ENCODE results near the gene MYT1.

Gene MYT1

GRCh38 chr20:64143018-64143801 lies 21.0 kb upstream of the MYT1 start:
- Histone ChIP-seq H3K4me1 (ENCODE audit: insufficient read depth, low read length, severe bottlenecking) (no peaks in the 10 kb centered on the region), H3K79me2 (ENCODE audit: insufficient read depth, low read length) (no peaks in the 10 kb centered on the region), H4K20me1 (ENCODE audit: insufficient read depth, low read length) (no peaks in the 10 kb centered on the region), H3K27me3 (ENCODE audit: insufficient read depth, low read length) (no peaks in the 10 kb centered on the region; the same call in 1 of the 2 replicates), H3K4me2 (ENCODE audit: low read length) (no peak overlapping the region), H3K9ac (ENCODE audit: low read length) (no peak overlapping the region), H3K36me3 (ENCODE audit: insufficient read depth, low read length) (no peaks in the 10 kb centered on the region; the same call in 1 of the 2 replicates), H2AFZ (ENCODE audit: low read length) (no peak overlapping the region), H3K4me3 (ENCODE audit: low read depth, low read length, poor library complexity, severe bottlenecking) (no peak overlapping the region), H3K9me3 (ENCODE audit: low read length) (peaks cover 19% of the 10 kb centered on the region), H3F3A (ENCODE audit: insufficient read depth, low read length) (no peaks in the 10 kb centered on the region), H3K9me2 (ENCODE audit: low read depth, low read length) (no peaks in the 10 kb centered on the region), H3K27ac (ENCODE audit: low read depth, low read length, poor library complexity, severe bottlenecking) (no peak overlapping the region)
- TF ChIP-seq EZH2 (IDR thresholded peaks at IDR 0.05; ENCODE audit: borderline replicate concordance, low read length), result no peak
- TF ChIP-seq, protein P1, sequence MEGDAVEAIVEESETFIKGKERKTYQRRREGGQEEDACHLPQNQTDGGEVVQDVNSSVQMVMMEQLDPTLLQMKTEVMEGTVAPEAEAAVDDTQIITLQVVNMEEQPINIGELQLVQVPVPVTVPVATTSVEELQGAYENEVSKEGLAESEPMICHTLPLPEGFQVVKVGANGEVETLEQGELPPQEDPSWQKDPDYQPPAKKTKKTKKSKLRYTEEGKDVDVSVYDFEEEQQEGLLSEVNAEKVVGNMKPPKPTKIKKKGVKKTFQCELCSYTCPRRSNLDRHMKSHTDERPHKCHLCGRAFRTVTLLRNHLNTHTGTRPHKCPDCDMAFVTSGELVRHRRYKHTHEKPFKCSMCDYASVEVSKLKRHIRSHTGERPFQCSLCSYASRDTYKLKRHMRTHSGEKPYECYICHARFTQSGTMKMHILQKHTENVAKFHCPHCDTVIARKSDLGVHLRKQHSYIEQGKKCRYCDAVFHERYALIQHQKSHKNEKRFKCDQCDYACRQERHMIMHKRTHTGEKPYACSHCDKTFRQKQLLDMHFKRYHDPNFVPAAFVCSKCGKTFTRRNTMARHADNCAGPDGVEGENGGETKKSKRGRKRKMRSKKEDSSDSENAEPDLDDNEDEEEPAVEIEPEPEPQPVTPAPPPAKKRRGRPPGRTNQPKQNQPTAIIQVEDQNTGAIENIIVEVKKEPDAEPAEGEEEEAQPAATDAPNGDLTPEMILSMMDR (IDR thresholded peaks at IDR 0.05; ENCODE audit: low read length), result no peak

DNA sequence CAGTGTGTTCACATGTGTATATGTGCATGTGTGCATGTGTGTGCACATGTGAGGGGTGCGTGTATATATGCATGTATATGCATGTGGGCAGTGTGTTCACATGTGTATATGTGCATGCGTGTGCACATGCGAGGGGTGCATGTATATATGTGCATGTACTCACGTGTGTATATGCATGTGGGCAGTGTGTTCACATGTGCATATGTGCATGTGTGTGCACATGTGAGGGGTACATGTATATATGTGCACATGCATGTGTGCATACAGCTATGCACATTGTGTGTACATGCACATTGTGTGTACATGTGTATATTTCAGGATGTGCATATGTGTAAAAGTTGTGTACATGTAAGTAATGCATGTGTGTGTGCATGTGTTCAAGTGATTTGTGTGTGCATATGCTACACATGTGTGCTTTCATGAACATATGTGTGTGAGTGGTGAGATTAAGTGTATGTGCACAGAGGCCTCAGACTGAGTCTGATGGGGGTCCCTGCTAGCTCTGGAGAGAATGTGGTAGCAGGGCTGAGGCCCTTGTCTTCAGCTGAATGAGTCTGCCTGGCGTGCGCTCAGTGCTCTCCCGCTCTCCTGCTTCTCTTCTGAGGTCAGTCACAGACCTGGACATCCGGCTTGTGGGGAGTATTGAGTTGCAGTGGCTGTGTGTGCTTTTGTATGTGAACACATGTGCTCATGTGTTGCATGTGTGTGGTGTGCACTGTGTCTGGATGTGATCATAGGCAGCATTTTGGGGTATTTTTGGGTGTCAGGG lies 19.9 kb upstream of the MYT1 start:
- Histone ChIP-seq H3K9ac (ENCODE audit: low read length) (no peak overlapping the region), H3K4me3 (ENCODE audit: low read depth, low read length, poor library complexity, severe bottlenecking) (no peak overlapping the region), H3K4me1 (ENCODE audit: insufficient read depth, low read length, severe bottlenecking) (no peaks in the 10 kb centered on the region), H3K9me3 (ENCODE audit: low read length) (peaks cover 19% of the 10 kb centered on the region), H3F3A (ENCODE audit: insufficient read depth, low read length) (no peaks in the 10 kb centered on the region), H3K27ac (ENCODE audit: low read depth, low read length, poor library complexity, severe bottlenecking) (no peak overlapping the region), H3K36me3 (ENCODE audit: insufficient read depth, low read length) (no peaks in the 10 kb centered on the region; the same call in 1 of the 2 replicates), H3K9me2 (ENCODE audit: low read depth, low read length) (no peaks in the 10 kb centered on the region), H4K20me1 (ENCODE audit: insufficient read depth, low read length) (no peaks in the 10 kb centered on the region), H2AFZ (ENCODE audit: low read length) (no peak overlapping the region), H3K4me2 (ENCODE audit: low read length) (no peak overlapping the region), H3K79me2 (ENCODE audit: insufficient read depth, low read length) (no peaks in the 10 kb centered on the region), H3K27me3 (ENCODE audit: insufficient read depth, low read length) (no peaks in the 10 kb centered on the region; the same call in 1 of the 2 replicates)
- TF ChIP-seq, protein P1 (IDR thresholded peaks at IDR 0.05; ENCODE audit: low read length), result no peak
- no peak for TF ChIP-seq EZH2 (IDR thresholded peaks at IDR 0.05; ENCODE audit: borderline replicate concordance, low read length)

DNA sequence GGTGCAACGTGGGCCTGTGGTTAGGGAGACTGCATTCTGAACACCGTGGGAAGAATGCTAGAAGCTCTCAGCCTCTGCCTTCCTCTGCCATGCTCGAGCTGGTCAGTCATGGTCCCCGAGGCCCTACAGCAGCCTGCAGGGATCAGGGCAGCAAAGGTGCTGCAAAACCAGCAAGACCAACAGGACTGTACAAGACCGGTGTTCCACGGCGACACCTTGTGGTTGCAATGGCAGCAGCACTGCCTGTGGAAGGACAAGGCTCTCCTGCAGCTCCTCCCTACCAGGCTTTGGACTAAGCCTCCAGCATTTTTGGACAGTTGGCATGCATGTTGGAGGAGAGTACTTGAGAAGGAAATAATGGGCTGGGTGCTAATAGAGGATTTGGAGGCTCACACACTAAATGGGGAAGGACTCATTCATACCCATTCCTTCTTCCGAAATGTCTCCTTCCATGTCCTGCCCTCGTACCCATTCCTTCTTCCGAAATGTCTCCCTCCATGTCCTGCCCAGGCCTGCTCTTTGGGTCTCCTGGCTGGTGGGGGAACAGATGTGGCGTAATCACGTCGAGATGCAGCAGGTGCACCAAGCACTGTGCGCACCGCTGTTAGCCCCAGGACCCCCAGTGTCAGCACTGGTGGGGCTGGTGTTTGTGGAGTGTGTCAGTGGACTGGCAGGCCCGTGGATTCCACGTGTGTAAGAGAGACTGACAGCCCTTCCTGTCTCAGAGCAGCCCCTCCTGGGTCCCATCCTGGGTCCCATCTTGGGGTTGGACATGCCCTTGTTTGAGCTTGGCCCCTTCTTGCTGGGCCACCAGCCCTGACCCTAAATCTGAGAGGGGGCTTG lies 18.6 kb upstream of the MYT1 start:
- no peaks in the 10 kb centered on the region for H3K9me2 ChIP-seq (ENCODE audit: low read depth, low read length)
- no peak overlapping the region for H2AFZ ChIP-seq (ENCODE audit: low read length)
- no peaks in the 10 kb centered on the region for H4K20me1 ChIP-seq (ENCODE audit: insufficient read depth, low read length)
- TF ChIP-seq, protein P1 (IDR thresholded peaks at IDR 0.05; ENCODE audit: low read length), result peak; percentile 29; the same call in 1 of the 2 replicates
- no peak for TF ChIP-seq EZH2 (IDR thresholded peaks at IDR 0.05; ENCODE audit: borderline replicate concordance, low read length)
- no peak overlapping the region for H3K4me2 ChIP-seq (ENCODE audit: low read length)
- no peaks in the 10 kb centered on the region; the same call in 1 of the 2 replicates for H3K36me3 ChIP-seq (ENCODE audit: insufficient read depth, low read length)
- no peak overlapping the region for H3K9ac ChIP-seq (ENCODE audit: low read length)
- no peaks in the 10 kb centered on the region; the same call in 1 of the 2 replicates for H3K27me3 ChIP-seq (ENCODE audit: insufficient read depth, low read length)
- no peaks in the 10 kb centered on the region for H3K79me2 ChIP-seq (ENCODE audit: insufficient read depth, low read length)
- H3K9me3 ChIP-seq (ENCODE audit: low read length), result peaks cover 19% of the 10 kb centered on the region
- H3K4me1 ChIP-seq (ENCODE audit: insufficient read depth, low read length, severe bottlenecking), result no peaks in the 10 kb centered on the region
- no peak overlapping the region for H3K27ac ChIP-seq (ENCODE audit: low read depth, low read length, poor library complexity, severe bottlenecking)
- no peaks in the 10 kb centered on the region for H3F3A ChIP-seq (ENCODE audit: insufficient read depth, low read length)
- no peak overlapping the region for H3K4me3 ChIP-seq (ENCODE audit: low read depth, low read length, poor library complexity, severe bottlenecking)

Measured in OCI-LY1 (cell line).